GM23338 (cell line): ENCODE data around the gene PTRH1. TPM values are rescaled to one million over a fixed set of nuclear protein-coding genes. Genes with fewer than 3 reads are reported as not detected.

Experiments used
- ATAC-seq: fragments of 200-7000 bp; cut with Tn5 transposase; 3 replicates; pipeline ENCODE4 v1.9.1; 2020
- DNase-seq: peaks from one replicate; pipeline ENCODE4 v3.0.0-alpha.2; 2015; ENCODE audit warnings: low spot score
- H2AFZ ChIP-seq: fragments of 200-600 bp; sonication (generic); 2 replicates; pipeline ENCODE4 v1.8.0; 2016; ENCODE audit warnings: antibody characterized with exemption, mild to moderate bottlenecking, moderate library complexity
- H3F3A ChIP-seq: fragments of 200-600 bp; sonication (generic); replicated peaks from 2 replicates; pipeline ENCODE4 v1.8.0; 2017; ENCODE audit warnings: antibody characterized with exemption, mixed run types, low read depth
- H3K27ac ChIP-seq: fragments of 200-600 bp; sonication (generic); 2 replicates; pipeline ENCODE4 v1.6.1; 2016; ENCODE audit warnings: low read depth
- H3K27me3 ChIP-seq: fragments of 200-600 bp; sonication (generic); 2 replicates; pipeline ENCODE4 v1.8.0; 2016; ENCODE audit warnings: mild to moderate bottlenecking, mixed run types, moderate library complexity; ENCODE audit not compliant: insufficient read depth
- H3K36me3 ChIP-seq: fragments of 200-600 bp; sonication (generic); 2 replicates; pipeline ENCODE4 v1.8.0; 2016; ENCODE audit warnings: mild to moderate bottlenecking; ENCODE audit not compliant: insufficient read depth
- H3K4me1 ChIP-seq: fragments of 200-600 bp; sonication (generic); 2 replicates; pipeline ENCODE4 v1.8.0; 2016; ENCODE audit warnings: mild to moderate bottlenecking, moderate library complexity; ENCODE audit not compliant: insufficient read depth
- H3K4me2 ChIP-seq: fragments of 200-600 bp; sonication (generic); 2 replicates; pipeline ENCODE4 v1.7.1; 2017; ENCODE audit warnings: mixed run types
- H3K4me3 ChIP-seq: fragments of 200-600 bp; sonication (generic); 2 replicates; pipeline ENCODE4 v1.6.1; 2016; ENCODE audit warnings: mixed run types
- H3K79me2 ChIP-seq: fragments of 200-600 bp; sonication (generic); replicated peaks from 2 replicates; pipeline ENCODE4 v1.8.0; 2017; ENCODE audit warnings: mild to moderate bottlenecking; ENCODE audit not compliant: insufficient read depth
- H3K9me2 ChIP-seq: fragments of 200-600 bp; sonication (generic); 2 replicates; pipeline ENCODE4 v1.8.0; 2017; ENCODE audit not compliant: insufficient read depth
- H4K20me1 ChIP-seq: fragments of 200-600 bp; sonication (generic); replicated peaks from 2 replicates; pipeline ENCODE4 v1.8.0; 2017; ENCODE audit warnings: mild to moderate bottlenecking; ENCODE audit not compliant: insufficient read depth
- H3K27ac Mint-ChIP-seq: 2 replicates; pipeline ENCODE4 v1.8.0; 2020; ENCODE audit warnings: inconsistent platforms, mild to moderate bottlenecking, moderate library complexity, mixed read lengths
- H3K27me3 Mint-ChIP-seq: 3 replicates; pipeline ENCODE4 v1.8.0; 2022; ENCODE audit warnings: low read depth, mild to moderate bottlenecking, moderate library complexity, mixed read lengths, inconsistent platforms; ENCODE audit not compliant: insufficient read depth, poor library complexity
- H3K36me3 Mint-ChIP-seq: 3 replicates; pipeline ENCODE4 v1.8.0; 2021; ENCODE audit warnings: low read depth, mild to moderate bottlenecking, inconsistent platforms, moderate library complexity, mixed read lengths
- H3K4me1 Mint-ChIP-seq: 3 replicates; pipeline ENCODE4 v1.8.0; 2020; ENCODE audit warnings: mild to moderate bottlenecking, inconsistent platforms, mixed read lengths
- H3K4me3 Mint-ChIP-seq: 3 replicates; pipeline ENCODE4 v1.8.0; 2021; ENCODE audit warnings: moderate library complexity, mild to moderate bottlenecking, inconsistent platforms, mixed read lengths
- H3K9me3 Mint-ChIP-seq: 3 replicates; pipeline ENCODE4 v1.8.0; 2020; ENCODE audit warnings: moderate library complexity, mild to moderate bottlenecking, inconsistent platforms, mixed read lengths
- CTCF ChIP-seq, 2 experiments: fragments of 200-600 bp in 1 of 2; sonication (generic) in 1 of 2; conservative IDR thresholded peaks; 2 replicates each; pipeline versions ENCODE4 v1.5.1 to v1.6.1; 2016 to 2017; ENCODE audit warnings: antibody characterized with exemption in 2 of 2, low read depth in 2 of 2, mild to moderate bottlenecking in 2 of 2, moderate library complexity in 1 of 2
- ETS1 ChIP-seq: IDR thresholded peaks from 2 replicates; pipeline ENCODE4 v1.6.1; 2016; ENCODE audit warnings: antibody characterized with exemption
- EZH2 ChIP-seq: fragments of 200-600 bp; sonication (generic); IDR thresholded peaks from one replicate; pipeline ENCODE4 v1.8.0; 2017; ENCODE audit warnings: antibody characterized with exemption, mild to moderate bottlenecking, low read depth; ENCODE audit not compliant: unreplicated experiment
- EZH2phosphoT487 ChIP-seq: fragments of 200-600 bp; sonication (generic); IDR thresholded peaks from one replicate; pipeline ENCODE4 v1.8.1; 2018; ENCODE audit warnings: antibody characterized with exemption; ENCODE audit not compliant: unreplicated experiment
- JUNB ChIP-seq: IDR thresholded peaks from one replicate; pipeline ENCODE4 v1.6.1; 2016; ENCODE audit warnings: antibody characterized with exemption; ENCODE audit not compliant: unreplicated experiment
- NANOG ChIP-seq: IDR thresholded peaks from 2 replicates; pipeline ENCODE4 v1.6.1; 2016; ENCODE audit warnings: antibody characterized with exemption, borderline replicate concordance
- POLR2AphosphoS5 ChIP-seq: IDR thresholded peaks from 2 replicates; pipeline ENCODE4 v1.6.1; 2016; ENCODE audit warnings: antibody characterized with exemption, low read depth
- REST ChIP-seq: IDR thresholded peaks from one replicate; pipeline ENCODE4 v1.6.1; 2018; ENCODE audit warnings: antibody characterized with exemption; ENCODE audit not compliant: unreplicated experiment
- STAT1 ChIP-seq: IDR thresholded peaks from one replicate; pipeline ENCODE4 v1.6.1; 2016; ENCODE audit warnings: antibody characterized with exemption; ENCODE audit not compliant: unreplicated experiment
- ZNF114 ChIP-seq: fragments of 250-450 bp; sonication (Bioruptor Pico); IDR thresholded peaks from 2 replicates; pipeline ENCODE4 v1.5.0; 2020; ENCODE audit warnings: mild to moderate bottlenecking, moderate library complexity
- ZNF331 ChIP-seq: fragments of 250-450 bp; sonication (Bioruptor Pico); IDR thresholded peaks from 2 replicates; pipeline ENCODE4 v1.5.0; 2020; ENCODE audit warnings: low read depth, mild to moderate bottlenecking, moderate library complexity
- ZNF462 ChIP-seq: fragments of 250-450 bp; sonication (Bioruptor Pico); IDR thresholded peaks from 2 replicates; pipeline ENCODE4 v1.5.0; 2020; ENCODE audit warnings: mild to moderate bottlenecking, moderate library complexity
- polyA plus RNA-seq: library from polyadenylated mRNA; unstranded; fragments of >200 nt; fragmentation: Nextera tagmentation; extraction: Ambion mirVana; gene quantifications from 2 replicates; pipeline ENCODE4 v1.2.1, GENCODE V29; 2016
- total RNA-seq: library from RNA; depleted of rRNA; stranded (reverse); fragments of >200 nt; shearing (Covaris generic); gene quantifications from 2 replicates; pipeline ENCODE4 v1.2.3, GENCODE V29; 2014

The PTRH1 gene
- total and polyA plus RNA-seq, 2 experiments from 2014 or later: 15.1 to 18.6 TPM

GRCh38 chr9:127712371-127712770 lies 3.1 kb downstream of the PTRH1 start:
- ATAC-seq (no peak), DNase-seq (no peak)
- Histone ChIP-seq H3F3A (0 out of 2 replicates have a peak, but pooled peaks cover 12% of the 10 kb centered on the region), H3K27me3 (no peaks in the 10 kb centered on the region), H3K4me2 (0 out of 2 replicates have a peak overlapping the region, but pooled peaks have one; percentile 51), H3K9me2 (no peaks in the 10 kb centered on the region), H3K4me1 (peaks cover 10% of the 10 kb centered on the region), H3K36me3 (no peaks in the 10 kb centered on the region), H3K27ac (no peak overlapping the region), H3K79me2 (no peaks in the 10 kb centered on the region), H4K20me1 (no peaks in the 10 kb centered on the region), H3K4me3 (no peak overlapping the region), H2AFZ (no peak overlapping the region)
- Mint-ChIP-seq H3K27me3 (peaks cover 15% of the 10 kb centered on the region), H3K36me3 (no peaks in the 10 kb centered on the region), H3K4me3 (peak overlapping the region; percentile 12; the same call in 1 of the 3 replicates), H3K4me1 (peaks cover 27% of the 10 kb centered on the region), H3K9me3 (peaks cover 4% of the 10 kb centered on the region; the same call in 2 of the 3 replicates), H3K27ac (no peak overlapping the region)
- TF ChIP-seq ZNF462 (CRISPR knock-in tag) (no peak), CTCF (conservative IDR thresholded peaks at IDR 0.05; ENCODE audit: low read depth in 2 of 2) (no peak), STAT1 (no peak), ZNF331 (CRISPR knock-in tag) (no peak), ETS1 (no peak), EZH2phosphoT487 (no peak), POLR2AphosphoS5 (no peak), REST (no peak), NANOG (no peak), EZH2 (no peak), JUNB (no peak), ZNF114 (CRISPR knock-in tag) (no peak)
